T-helper 9 cell (primary cell): ENCODE results near the gene JPH3.
"Not testable (repeated sequence)": the region's sequence is repeated elsewhere in the genome, so short reads cannot be mapped to it uniquely, and the experiment has no call there.

ENCODE experiments used
- DNase-seq: peaks from one replicate; pipeline ENCODE4 v3.0.0-alpha.2; 2020

Gene JPH3

DNA sequence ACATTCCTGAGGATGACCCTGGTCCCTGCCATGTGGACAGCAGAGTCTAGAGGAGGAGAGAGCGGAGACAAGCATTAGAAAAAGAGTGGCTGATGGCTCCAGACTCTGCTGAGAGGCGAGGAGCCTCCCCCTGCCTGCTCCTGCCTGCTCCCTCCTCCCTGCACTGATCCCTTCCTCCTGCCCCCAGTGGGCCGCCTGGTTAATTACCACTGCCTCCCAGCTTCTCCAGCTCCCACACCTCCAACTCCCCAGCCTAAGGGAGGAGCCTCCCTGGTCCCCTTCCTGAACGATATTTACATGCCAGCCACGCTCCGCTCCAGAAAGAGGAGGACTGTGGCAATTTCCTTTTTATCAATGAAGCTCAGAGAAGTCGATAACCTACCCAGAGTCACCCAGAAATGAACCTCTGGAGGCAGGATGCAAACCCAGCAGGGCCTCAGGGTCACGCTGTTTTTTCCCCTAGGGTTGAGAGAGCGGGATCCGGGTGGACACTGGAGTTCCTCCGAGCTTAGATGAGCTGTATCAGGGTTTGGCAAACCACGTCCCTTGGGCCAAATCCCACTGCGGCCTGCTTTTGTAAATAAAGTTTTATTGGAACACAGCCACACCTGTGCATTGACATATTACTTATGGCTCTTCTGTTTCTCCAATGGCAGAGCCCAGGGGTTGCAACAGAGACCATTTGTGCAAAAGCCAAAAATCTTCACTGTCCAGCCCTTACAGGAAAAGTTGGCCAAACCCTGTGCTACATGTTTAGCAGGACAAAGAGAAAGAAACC lies 27.1 kb upstream of the JPH3 start:
- DNase-seq, result no peak

DNA sequence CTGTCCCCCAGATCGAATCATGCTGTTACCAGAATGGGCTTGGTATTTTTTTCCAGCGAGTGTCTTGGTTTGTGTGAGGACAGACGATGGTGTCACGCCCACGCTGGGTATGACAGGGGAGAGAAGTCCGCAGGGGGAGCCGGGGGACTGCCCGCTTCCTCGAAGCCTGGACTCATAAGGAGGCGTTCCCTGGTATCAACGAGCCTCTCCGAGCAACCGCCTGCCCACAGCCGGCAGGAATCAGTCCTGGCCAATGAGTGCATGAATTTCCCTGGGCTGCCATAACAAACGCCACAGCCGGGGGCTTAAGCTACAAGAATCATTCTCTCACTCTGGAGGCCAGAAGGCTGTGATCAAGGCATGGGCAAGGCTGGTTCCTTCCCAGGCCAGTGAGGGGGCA lies 26.1 kb upstream of the JPH3 start:
- no peak for DNase-seq

DNA sequence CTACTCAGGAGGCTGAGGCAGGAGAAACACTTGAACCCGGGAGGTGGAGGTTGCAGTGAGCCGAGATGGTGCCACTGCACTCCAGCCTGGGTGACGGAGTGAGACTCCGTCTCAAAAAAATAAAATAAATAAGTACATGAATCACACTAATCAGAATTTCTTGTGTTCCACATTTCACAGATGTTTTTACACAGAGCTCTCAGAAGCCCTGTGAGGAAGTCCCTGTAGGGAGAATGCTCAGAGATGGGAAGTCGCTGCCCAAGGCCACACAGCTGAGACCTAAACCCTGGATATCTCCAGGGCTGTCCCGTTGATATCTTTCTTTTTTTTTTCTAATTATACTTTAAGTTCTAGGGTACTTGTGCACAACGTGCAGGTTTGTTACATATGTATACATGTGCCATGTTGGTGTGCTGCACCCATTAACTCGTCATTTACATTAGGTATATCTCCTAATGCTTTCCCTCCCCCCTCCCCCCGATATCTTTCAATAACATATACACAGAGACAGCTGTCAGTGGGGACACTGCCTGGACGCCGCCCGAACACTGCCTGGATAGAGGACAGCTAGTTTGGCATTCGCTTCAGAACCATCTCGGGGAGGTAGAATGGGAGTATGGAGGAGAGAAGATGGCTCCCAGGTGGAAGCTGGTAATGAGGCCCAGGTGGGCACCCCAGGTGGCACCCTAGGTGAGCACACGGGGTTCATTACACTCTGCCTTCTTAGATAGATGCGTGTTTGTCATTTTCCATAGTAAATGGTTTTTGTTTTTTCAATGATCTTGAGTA lies 24.0 kb upstream of the JPH3 start:
- not testable (repeated sequence) for DNase-seq

DNA sequence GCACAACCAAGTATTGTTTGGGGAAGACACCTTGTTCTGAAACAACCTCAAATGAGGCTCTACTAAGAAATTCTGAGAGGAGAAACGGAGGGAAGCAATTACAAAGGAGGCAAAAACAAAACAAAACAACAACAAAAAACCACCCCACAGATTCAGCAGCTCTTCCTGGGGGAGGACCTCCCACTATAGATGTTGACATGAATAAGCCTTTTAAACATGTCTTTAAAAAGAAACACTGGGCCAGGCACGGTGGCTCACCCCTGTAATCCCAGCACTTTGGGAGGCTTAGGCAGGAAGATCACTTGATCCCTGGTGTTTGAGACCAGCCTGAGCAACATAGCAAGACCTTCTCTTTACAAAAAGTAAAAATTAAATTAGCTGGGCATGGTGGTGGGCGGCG lies 22.6 kb upstream of the JPH3 start:
- DNase-seq, result no peak

DNA sequence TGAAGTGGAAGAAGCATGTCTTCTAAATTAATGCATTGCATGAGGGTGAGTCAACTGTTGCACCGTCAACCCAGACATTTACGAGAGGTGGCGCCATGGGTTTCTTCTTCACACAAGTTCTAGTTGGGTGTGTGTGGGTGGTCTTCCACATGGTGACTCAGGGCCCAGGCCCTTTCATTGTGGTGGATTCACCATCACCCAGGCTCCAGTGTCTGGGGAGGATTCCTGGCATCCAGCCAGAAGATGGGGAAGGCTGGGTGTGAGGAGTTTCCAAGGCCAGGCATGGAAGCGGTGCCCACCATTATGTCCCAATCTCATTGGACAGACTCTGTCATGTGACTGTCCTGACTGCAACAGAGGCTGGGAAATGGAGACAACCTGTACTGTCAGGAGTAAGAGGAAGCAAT lies 21.4 kb upstream of the JPH3 start:
- DNase-seq, result no peak

DNA sequence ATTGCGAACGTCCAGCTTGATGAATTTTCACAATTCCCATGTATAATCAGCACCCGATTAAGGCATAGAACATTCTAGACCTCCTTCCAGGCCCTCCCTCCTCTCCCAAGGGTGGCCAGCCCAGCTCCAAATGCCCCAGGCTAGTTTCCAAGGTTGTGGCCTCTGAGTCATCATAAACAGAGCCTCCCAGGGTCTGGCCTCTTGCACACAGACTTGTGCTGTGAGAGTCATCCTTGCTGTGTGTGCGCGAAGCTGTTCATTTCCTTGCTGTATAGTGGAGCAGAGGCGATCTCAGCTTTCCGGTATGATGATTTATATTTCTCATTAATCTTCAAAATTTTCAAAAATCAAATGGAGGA lies 20.5 kb upstream of the JPH3 start:
- no peak for DNase-seq

DNA sequence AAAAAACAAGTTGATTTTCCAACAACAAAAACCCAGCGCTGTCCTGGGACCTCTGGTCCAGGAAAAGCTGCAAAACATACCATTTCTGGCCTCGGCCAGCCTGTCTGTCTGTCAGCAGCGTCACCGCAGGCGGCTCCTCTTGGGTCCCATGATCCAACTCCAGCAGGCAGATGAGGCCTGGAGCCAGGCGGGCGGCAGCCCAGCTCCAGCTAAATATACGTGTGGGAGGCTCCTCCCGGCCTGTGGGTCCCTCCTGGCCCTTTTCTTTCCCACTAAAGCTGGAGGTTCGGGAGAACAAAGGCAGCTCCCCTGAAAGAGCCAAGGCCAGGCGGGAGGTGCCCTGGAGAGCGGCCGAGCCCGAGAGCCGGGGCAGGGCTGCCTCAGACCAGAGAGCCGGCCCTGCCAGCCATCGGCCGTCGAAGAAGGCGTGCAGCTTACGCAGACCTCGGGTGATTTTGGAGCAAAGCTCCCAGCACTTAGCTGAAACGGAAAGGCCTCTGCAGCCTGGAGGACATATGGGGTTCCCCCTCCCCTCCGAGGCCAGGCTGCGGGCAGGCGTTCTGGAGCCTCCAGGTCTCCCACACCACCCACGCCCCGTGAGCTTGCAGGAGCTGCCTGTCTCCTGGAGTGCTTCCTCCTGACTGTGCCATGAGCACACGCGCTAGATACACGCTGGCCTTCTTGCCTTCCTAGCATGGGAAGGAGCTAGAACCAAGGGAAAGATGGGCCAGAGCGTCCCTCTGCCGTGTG lies 19.9 kb upstream of the JPH3 start:
- DNase-seq, result no peak

DNA sequence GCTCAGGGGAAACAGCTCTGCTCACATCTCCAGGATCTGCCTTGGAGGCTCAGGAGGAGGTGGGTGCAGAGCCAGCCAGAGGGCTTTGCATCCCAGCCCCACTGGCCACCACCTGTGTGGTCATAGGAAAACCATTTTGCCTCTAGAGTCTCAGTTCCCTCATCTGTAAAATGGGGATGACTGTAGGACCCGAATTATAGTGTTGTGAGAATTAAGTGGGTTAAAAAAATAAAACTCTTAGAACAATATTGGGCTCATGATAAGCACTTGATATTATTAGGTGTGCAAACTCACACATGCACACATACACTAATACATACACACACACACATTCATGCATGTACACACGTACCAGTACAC lies 19.4 kb upstream of the JPH3 start:
- DNase-seq, result no peak

DNA sequence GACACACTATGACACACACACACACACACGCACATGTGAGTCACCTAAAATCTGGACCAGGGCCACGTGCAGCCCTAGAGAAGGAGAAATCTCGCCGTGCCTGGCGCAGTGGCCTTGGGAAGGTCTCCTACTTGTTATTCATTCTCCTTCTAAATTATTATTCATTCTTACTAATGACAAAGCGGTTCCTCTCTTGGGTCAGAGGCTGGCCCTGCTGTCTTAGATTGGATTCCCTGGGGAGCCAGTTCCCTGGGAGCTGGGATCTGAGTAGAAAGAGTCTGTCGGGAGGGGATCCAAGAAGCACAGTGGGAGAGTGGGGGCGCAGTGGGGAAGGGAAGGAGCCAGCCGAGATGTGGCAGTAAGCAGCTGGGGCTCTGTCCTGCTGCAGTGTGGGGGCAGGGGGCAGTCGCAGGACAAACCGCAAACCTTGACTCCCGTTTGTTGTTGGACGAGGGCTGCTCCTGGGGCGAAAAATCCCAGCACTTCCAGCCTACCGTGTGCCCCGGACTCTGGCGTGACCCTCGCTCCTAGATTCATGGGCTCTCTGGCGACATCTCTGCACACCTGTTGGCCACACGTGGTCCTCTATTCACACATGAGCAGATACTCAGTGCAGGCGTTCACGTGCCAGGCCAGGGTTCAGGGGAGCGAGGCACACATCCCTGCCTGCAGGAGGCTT lies 18.7 kb upstream of the JPH3 start:
- no peak for DNase-seq

DNA sequence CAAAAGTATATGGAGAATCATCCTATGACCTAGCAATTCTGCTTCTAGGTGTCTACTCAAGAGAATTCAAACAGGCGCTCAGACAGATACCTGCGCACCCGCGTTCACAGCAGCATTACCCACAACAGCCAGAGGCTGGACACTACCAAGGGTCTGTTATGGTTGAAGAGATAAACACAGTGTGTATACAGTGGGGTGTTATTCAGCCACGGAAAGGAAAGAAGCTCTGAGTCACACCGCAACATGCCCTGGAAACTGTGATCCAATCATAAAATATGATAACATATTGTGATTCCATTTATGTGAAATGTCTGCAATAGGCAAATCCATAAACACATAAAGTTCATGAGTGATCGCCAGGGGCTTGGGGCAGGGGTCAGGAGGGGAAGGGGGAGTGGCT lies 18.0 kb upstream of the JPH3 start:
- no peak for DNase-seq

DNA sequence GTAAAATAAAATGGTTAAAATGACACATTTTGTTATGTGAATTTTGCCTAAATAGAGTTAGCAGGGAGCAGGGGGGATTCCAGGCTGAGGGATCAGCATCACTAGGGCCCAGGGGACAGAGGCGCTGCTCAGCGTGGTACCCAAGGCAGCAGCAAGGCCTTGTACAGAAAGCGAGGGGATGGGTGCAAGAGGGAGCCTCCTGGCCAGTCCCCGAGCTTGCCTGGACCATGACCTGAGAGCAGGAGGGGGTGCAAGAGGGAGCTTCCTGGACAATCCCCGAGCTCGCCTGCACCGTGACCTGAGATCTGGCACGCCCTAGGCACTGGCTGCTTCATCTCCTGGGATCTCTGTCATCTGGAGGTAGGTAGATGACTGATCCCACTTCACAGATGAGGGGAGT lies 17.3 kb upstream of the JPH3 start:
- DNase-seq, result no peak

DNA sequence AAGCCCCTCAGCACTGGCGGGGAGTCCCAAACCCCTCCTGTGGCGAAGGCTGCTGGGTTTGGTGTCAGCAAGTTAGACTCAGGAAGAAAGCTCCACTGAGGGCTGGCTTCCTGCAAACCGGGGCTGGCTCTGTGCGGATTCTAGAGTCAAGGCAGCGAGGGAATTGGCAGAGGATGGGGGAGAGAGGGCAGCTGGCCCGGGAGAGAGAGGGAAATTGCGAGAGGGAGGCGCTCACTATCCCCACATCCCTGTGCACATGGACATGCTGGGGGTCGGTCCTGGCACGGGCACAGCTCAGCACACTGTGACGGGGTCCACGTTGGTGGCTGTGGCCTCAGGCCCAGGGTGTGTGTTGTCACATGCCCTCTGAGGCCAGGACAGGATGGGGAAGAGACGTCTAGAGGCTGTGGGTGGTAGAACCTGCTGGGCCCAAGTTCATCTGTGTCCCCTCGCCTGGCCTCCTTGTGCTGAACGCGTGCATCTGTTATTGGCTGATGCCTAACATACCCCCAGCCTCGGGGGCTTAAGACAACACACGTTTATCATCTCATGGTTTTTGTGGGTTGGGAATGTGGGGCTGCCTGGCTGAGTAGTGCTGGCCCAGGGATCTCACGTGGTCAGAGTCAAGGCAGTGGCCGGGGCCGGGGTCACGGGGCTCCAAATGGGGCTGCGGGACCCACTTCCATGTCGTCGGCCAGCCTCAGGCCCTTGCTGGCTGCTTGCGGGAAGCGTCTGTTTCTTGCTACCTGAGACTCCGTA lies 16.7 kb upstream of the JPH3 start:
- no peak for DNase-seq

DNA sequence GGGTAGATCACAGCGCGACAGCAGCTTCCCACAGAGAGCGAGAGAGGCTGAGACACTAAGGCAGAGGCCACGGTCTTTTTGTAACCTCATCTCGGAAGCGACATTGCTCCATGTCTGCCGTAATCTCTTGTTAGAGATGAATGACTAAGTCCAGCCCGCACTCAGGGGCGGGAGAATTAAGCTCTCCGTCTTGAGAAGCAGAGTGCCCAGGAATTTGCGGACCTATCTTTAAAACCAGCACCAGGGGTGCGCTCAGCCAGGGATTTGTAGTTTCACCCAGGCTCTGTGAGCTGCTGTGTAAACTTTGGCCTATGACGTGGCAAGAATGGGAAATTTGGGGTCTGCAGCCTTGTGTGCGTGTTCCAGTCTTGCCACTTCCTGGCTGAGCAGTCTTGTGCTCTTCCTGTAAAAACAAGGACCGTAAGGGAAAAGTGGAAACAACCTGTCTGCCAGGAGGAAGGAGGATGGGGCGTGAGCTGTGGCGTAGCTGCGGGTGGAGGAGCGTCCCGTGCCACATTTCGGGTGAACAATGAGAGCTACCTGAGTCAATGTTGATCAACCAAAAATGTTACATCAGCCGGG lies 16.0 kb upstream of the JPH3 start:
- DNase-seq, result no peak

DNA sequence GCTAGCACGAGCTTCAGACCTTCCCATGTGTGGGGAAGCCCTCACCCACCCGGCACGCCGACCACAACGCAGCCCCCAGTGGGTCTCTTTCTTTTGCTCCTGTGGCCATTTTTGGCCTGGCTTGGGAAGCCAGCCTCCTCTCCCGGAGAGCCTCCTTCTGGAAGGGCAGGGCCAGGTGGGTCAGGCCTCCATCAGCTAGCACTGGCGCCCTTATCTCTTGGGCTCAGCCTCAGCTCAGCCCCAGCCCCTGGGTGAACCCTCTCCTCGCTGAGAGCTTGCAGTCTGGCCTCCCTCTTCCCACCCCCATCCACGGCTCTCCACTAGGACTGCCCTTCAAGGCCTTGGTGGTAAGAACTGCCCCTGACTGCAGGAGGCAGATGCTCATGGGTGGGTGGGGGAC lies 14.7 kb upstream of the JPH3 start:
- no peak for DNase-seq

DNA sequence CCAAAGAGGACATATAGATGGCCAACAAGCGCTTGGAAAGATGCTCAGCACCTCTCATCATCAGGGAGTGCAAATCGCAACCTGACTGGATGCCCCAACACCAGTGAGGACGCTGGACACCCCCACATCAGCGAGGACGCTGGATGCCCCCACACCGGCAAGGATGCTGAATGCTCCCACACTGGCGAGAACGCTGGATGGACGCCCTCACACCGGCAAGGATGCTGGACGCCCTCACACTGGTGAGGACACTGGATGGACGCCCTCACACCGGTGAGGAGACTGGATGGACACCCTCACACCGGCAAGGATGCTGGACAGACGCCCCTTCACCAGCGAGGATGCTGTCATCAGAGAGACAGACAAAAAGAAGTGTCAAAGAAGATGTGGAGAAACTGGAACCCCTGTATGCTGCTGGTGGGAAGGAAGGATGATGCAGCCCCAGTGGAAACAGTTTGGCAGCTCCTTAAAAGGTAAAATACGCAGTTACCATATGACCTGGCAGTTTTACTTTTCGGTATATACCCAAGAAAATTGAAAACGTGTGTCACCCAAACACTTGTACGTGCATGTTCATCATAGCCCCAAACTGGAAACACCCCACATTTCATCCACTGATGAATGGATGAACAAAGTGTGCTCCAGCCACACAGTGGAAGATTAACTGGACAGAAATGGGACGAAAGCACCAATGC lies 10.1 kb upstream of the JPH3 start:
- DNase-seq, result no peak

DNA sequence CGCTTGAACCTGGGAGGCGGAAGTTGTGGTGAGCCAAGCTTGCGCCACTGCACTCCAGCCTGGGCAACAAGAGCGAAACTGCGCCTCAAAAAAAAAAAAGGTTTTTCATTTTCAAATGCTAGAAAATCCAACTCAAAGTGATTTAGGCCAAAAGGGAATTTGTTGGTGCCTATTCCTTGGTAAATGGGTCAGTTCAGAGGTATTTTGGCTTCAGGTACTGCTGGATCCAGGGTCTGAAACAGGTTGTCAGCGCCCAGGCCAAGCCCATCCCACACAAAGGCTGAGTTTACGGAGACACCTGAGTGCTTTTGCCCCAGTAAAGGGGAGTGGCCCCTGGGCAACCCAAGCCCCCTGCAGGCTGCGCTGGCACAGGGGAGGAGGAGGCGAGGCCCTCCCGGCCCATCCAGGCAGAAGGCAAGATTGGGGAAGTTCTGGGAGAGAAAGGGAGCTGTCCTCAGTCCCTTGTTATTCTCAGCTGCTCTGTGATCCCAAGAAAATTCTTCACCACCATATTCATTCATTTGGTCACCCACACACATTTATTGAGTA lies 8.5 kb upstream of the JPH3 start:
- DNase-seq, result no peak

DNA sequence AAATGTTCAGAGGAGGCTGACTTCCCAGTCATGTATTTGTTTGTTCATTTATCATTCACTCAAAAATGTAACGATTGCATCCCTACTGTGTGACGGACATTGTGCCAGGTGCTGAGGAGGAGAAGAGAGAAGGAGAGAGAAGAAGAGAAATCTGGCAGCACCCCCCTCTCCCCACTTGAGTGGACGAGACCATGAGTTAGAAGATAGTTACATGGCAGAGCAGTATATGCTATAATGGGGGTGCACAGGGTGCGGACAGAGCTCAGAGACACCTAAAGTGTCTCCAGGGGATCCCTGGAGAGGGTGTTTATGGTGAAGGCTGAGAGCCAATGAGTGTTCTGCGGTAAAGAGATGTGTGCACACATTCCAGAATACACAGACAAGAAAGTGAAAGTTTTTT lies 6.6 kb upstream of the JPH3 start:
- DNase-seq, result no peak

DNA sequence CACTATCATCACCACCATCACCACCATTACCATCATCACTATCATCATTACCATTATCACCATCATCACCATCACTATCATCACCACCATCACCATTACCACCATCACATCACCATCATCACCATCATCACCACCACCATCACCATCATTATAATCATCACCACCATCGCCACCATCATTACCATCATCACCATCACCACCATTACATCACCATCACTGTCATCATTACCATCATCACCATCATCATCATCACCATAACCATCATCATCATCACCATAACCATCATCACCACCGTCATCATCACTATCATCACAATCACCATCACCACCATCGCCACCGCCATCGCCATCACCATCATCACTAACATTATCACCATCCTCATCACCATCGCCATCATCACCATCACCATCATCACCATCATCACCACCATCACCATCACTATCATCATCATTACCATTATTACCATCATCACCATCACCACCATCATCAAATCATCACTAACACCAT lies 4.9 kb upstream of the JPH3 start:
- DNase-seq, result no peak

DNA sequence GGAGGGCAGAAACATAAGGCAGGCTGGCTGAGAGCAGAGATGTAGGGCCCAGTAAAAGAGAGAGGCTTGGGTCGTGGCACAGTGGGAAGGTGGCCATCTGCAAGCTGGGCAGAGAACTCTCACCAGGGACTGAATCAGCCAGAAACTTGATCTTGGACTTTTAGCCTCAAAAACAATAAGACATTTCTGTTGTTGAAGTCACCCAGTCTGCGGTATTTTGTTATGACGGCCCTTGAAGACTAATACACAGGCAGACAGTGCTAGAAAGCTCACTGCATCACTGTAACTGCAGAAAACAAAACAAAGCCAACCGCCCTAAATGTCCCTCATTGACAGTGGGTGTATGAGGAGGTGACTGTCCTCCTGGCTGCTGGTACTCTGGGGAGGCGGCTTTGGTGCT lies 3.9 kb upstream of the JPH3 start:
- no peak for DNase-seq

DNA sequence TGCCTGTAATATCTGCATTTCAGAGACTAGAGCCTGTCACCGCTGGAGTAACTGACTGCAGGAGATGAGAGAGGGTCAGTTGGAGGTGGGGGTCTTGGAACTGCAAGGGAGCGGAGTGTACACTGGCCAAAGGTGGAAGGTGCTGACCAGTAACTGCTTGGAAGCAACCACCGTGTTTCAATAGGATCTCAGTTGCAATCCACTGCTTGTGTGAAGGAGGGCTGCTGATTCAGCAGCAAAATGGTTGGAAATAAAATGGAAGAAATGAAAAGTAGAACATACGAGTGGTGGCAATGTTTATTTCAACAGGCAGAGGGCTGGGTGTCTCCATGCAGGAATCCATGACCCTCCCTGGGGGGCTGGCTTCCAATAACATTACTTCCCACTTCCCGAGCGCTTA lies 2.1 kb upstream of the JPH3 start:
- DNase-seq, result no peak

DNA sequence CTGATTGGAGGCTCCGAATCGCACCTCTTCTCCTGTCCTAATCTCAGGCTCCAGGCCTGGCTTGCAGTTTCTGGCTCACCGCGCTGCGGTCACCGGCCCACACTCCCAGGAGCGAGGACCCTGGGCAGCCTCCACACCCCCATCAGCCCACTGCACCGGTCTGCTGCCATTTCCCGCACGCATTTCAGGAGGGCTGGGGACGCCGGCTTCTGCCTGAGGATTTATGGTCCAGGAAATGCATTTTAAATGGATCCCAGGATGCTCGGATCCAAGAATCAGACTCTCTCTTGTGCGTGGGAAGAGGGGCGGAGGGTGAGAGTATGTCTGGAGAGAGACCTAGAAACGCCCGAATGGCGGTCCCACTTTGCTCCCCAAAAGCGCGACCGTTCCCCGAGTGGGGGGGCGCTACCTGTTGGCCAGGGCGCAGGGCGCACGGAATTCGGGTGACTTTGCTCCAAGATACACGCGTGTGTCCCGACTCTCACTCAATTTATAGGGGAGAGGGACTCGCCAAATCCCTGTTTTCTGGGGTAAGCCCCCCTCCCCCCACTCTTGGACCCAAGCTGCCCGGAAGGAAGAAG lies 817 bp upstream of the JPH3 start:
- no peak for DNase-seq
